ENCODE data around the gene GOLT1A.

The GOLT1A gene

GRCh38 chr1:204217648-204218000, 3.8 kb upstream of the GOLT1A start:
- DNase-seq (ENCODE audit: low read depth), result no peak

- DNase-seq (ENCODE audit: low read depth), result no peak
These were observed 3.3 kb upstream of the GOLT1A start for GRCh38 chr1:204216880-204217647.

- no peak for DNase-seq (ENCODE audit: low read depth)
These were observed 2.4 kb upstream of the GOLT1A start for GRCh38 chr1:204216236-204216635.

- DNase-seq (ENCODE audit: low read depth), result no peak
These were observed 1.1 kb downstream of the GOLT1A start for GRCh38 chr1:204212715-204213114.

- DNase-seq (ENCODE audit: low read depth), result no peak
These were observed 2.7 kb downstream of the GOLT1A start for GRCh38 chr1:204211046-204211445.

GRCh38 chr1:204207136-204207616, 6.6 kb downstream of the GOLT1A start:
- DNase-seq (ENCODE audit: low read depth), result no peak

GRCh38 chr1:204206121-204206520, 7.7 kb downstream of the GOLT1A start:
- no peak for DNase-seq (ENCODE audit: low read depth)

- DNase-seq (ENCODE audit: low read depth), result no peak
These were observed 8.3 kb downstream of the GOLT1A start for GRCh38 chr1:204205486-204205885.

GRCh38 chr1:204204944-204205343, 8.8 kb downstream of the GOLT1A start:
- no peak for DNase-seq (ENCODE audit: low read depth)

- no peak for DNase-seq (ENCODE audit: low read depth)
These were observed 10.5 kb downstream of the GOLT1A start for GRCh38 chr1:204203206-204203767.

- no peak for DNase-seq (ENCODE audit: low read depth)
These were observed 11.3 kb downstream of the GOLT1A start for GRCh38 chr1:204202481-204202880.

- DNase-seq (ENCODE audit: low read depth), result no peak
These were observed 12.3 kb downstream of the GOLT1A start for GRCh38 chr1:204201348-204202040.

GRCh38 chr1:204199579-204199978, 14.2 kb downstream of the GOLT1A start:
- no peak for DNase-seq (ENCODE audit: low read depth)

GRCh38 chr1:204198348-204199340, 15.1 kb downstream of the GOLT1A start:
- DNase-seq (ENCODE audit: low read depth), result peak; percentile 69

- DNase-seq (ENCODE audit: low read depth), result no peak
These were observed 16.7 kb downstream of the GOLT1A start for GRCh38 chr1:204197068-204197467.

- DNase-seq (ENCODE audit: low read depth), result no peak
These were observed 17.6 kb downstream of the GOLT1A start, which contains the start of gene KISS1 for GRCh38 chr1:204196068-204196795. TSS of gene KISS1 (minus strand) at chr1:204196491. CDS start at chr1:204192876, 3,615 bp downstream.

GRCh38 chr1:204194771-204195170, 19.0 kb downstream of the GOLT1A start:
- DNase-seq (ENCODE audit: low read depth), result no peak

- DNase-seq (ENCODE audit: low read depth), result no peak
These were observed 19.7 kb downstream of the GOLT1A start for GRCh38 chr1:204194080-204194479.

- DNase-seq (ENCODE audit: low read depth), result peak; percentile 38
These were observed 21.0 kb downstream of the GOLT1A start for GRCh38 chr1:204192589-204193352.

GRCh38 chr1:204192046-204192445, 21.7 kb downstream of the GOLT1A start:
- no peak for DNase-seq (ENCODE audit: low read depth)

Measured in amniotic epithelial cell (primary cell).